Natural killer cell (primary cell): Measurements from ENCODE around the gene GYG2. TPM values are rescaled to one million over a fixed set of nuclear protein-coding genes. Genes with fewer than 3 reads are reported as not detected.

Experiments used
- ATAC-seq, 3 donors: fragments of 150-1000 bp in 2 of 3; fragments of 200-7000 bp in 1 of 3; cut with Tn5 transposase; 1 replicate in 1 of 3; 2 replicates in 2 of 3; pipeline ENCODE4 v1.10.0; 2021; ENCODE audit warnings: mild to moderate bottlenecking in 2 of 3, moderate library complexity in 2 of 3
- DNase-seq, 2 donors: peaks; one replicate each; pipeline versions ENCODE4 v3.0.0 to v3.0.0-alpha.2; 2013 to 2021; ENCODE audit warnings: mixed read lengths in 1 of 2
- H3K27ac ChIP-seq: one replicate; pipeline ENCODE4 v1.5.1; 2013; ENCODE audit warnings: mild to moderate bottlenecking, low read length
- H3K27me3 ChIP-seq: one replicate; pipeline ENCODE4 v1.6.1; 2013; ENCODE audit warnings: low read length; ENCODE audit not compliant: control insufficient read depth, insufficient read depth
- H3K36me3 ChIP-seq: one replicate; pipeline ENCODE4 v1.6.1; 2013; ENCODE audit warnings: low read length; ENCODE audit not compliant: control insufficient read depth, insufficient read depth
- H3K4me1 ChIP-seq: one replicate; pipeline ENCODE4 v1.6.1; 2013; ENCODE audit warnings: low read length; ENCODE audit not compliant: control insufficient read depth, insufficient read depth
- H3K4me3 ChIP-seq: one replicate; pipeline ENCODE4 v1.5.1; 2013; ENCODE audit warnings: low read length
- H3K9me3 ChIP-seq: one replicate; pipeline ENCODE4 v1.6.1; 2013; ENCODE audit warnings: low read length; ENCODE audit not compliant: control insufficient read depth, insufficient read depth
- H3K27ac Mint-ChIP-seq, 2 donors: one replicate each; pipeline ENCODE4 v1.8.0; 2022; ENCODE audit warnings: mild to moderate bottlenecking in 2 of 2, mixed read lengths in 2 of 2, moderate library complexity in 1 of 2
- H3K27me3 Mint-ChIP-seq, 2 donors: one replicate each; pipeline ENCODE4 v1.8.0; 2022; ENCODE audit warnings: low read depth in 2 of 2, mixed read lengths in 2 of 2
- H3K36me3 Mint-ChIP-seq: one replicate; pipeline ENCODE4 v1.8.0; 2022; ENCODE audit warnings: mixed read lengths
- H3K4me1 Mint-ChIP-seq, 2 donors: one replicate each; pipeline ENCODE4 v1.8.0; 2022; ENCODE audit warnings: mixed read lengths in 2 of 2
- H3K4me3 Mint-ChIP-seq: one replicate; pipeline ENCODE4 v1.8.0; 2022; ENCODE audit warnings: mild to moderate bottlenecking, moderate library complexity, mixed read lengths
- H3K9me3 Mint-ChIP-seq, 2 donors: one replicate each; pipeline ENCODE4 v1.8.0; 2022; ENCODE audit warnings: mixed read lengths in 2 of 2
- CTCF ChIP-seq: fragments of 200-600 bp; IDR thresholded peaks from one replicate; pipeline ENCODE4 v1.8.0; 2022; ENCODE audit warnings: antibody characterized with exemption
- WGBS: methylation state at CpG from one replicate; pipeline ENCODE4 v1.1.7; 2013; ENCODE audit warnings: missing lambda C conversion rate; ENCODE audit not compliant: insufficient coverage; 5-methylcytosine and 5-hydroxymethylcytosine counted together
- intact Hi-C: fragments of 100-400 bp; cut with micrococcal nuclease; formaldehyde crosslinking; loops from one replicate; pipeline ENCODE4 v1.14.2; 2022
- total RNA-seq, 4 donors: library from RNA; stranded (reverse); fragments of 120-200 nt in 1 of 4; gene quantifications; one replicate each; pipeline versions ENCODE4 v1.2.3 to v1.2.4, GENCODE V29; 2013 to 2022

The GYG2 gene
- total RNA-seq, 3 donors from 2014 or later (not counting 1 experiment from before 2014, with no cell fraction given): not detected

GRCh38 chrX:2901367-2902036, 72.8 kb downstream of the GYG2 start:
- peak overlapping the region; percentile 12 to 27 for H3K27ac Mint-ChIP-seq
- H3K36me3 Mint-ChIP-seq: no peaks in the 10 kb centered on the region
- TF ChIP-seq CTCF: no peak
- no peak for DNase-seq
- H3K27me3 Mint-ChIP-seq: no peaks in the 10 kb centered on the region
- Histone ChIP-seq H3K4me3 (no peak overlapping the region), H3K9me3 (peaks cover 9% of the 10 kb centered on the region), H3K27me3 (no peaks in the 10 kb centered on the region), H3K27ac (no peak overlapping the region), H3K36me3 (no peaks in the 10 kb centered on the region), H3K4me1 (peaks cover 23% of the 10 kb centered on the region)
- H3K4me1 Mint-ChIP-seq: peaks cover 22 to 28% of the 10 kb centered on the region in 2 donors
- H3K4me3 Mint-ChIP-seq: no peak overlapping the region
- intact Hi-C loops: no loop called here
- no peak for ATAC-seq
- WGBS: 97% methylated on average over 9 of the region's 9 CpGs
- H3K9me3 Mint-ChIP-seq: peaks cover 0 to 2% of the 10 kb centered on the region in 2 donors

- Mint-ChIP-seq H3K9me3 (peaks cover 0 to 2% of the 10 kb centered on the region in 2 donors), H3K27me3 (no peaks in the 10 kb centered on the region), H3K4me3 (no peak overlapping the region), H3K4me1 (peaks cover 14 to 16% of the 10 kb centered on the region in 2 donors), H3K36me3 (no peaks in the 10 kb centered on the region), H3K27ac (no peak overlapping the region)
- DNase-seq (no peak), ATAC-seq (no peak)
- H3K4me1 ChIP-seq: peaks cover 10% of the 10 kb centered on the region
- no peaks in the 10 kb centered on the region for H3K27me3 ChIP-seq
- H3K9me3 ChIP-seq: peaks cover 9% of the 10 kb centered on the region
- H3K36me3 ChIP-seq: no peaks in the 10 kb centered on the region
- H3K4me3 ChIP-seq: no peak overlapping the region
- intact Hi-C loops: no loop called here
- no peak overlapping the region for H3K27ac ChIP-seq
- no CpG with 5 or more reads among the region's 1 CpG for WGBS
- TF ChIP-seq CTCF: no peak
Observed at GRCh38 chrX:2902841-2903240, 74.1 kb downstream of the GYG2 start.

GRCh38 chrX:2903366-2903765, 74.6 kb downstream of the GYG2 start:
- H3K9me3 ChIP-seq: peaks cover 9% of the 10 kb centered on the region
- Mint-ChIP-seq H3K9me3 (peaks cover 0 to 2% of the 10 kb centered on the region in 2 donors), H3K4me1 (peaks cover 9 to 10% of the 10 kb centered on the region in 2 donors), H3K27ac (no peak overlapping the region), H3K4me3 (no peak overlapping the region), H3K27me3 (no peaks in the 10 kb centered on the region), H3K36me3 (no peaks in the 10 kb centered on the region)
- no peak overlapping the region for H3K27ac ChIP-seq
- H3K4me1 ChIP-seq: peaks cover 4% of the 10 kb centered on the region
- peak in 1 of 3 donors; percentile 31 for ATAC-seq
- no peaks in the 10 kb centered on the region for H3K27me3 ChIP-seq
- no CpG with 5 or more reads among the region's 2 CpGs for WGBS
- intact Hi-C loops: no loop called here
- no peak for DNase-seq
- TF ChIP-seq CTCF: no peak
- no peak overlapping the region for H3K4me3 ChIP-seq
- H3K36me3 ChIP-seq: no peaks in the 10 kb centered on the region

- H3K27me3 ChIP-seq: no peaks in the 10 kb centered on the region
Observed at GRCh38 chrX:2907295-2907694, 78.6 kb downstream of the GYG2 start.

More at GRCh38 chrX:2907295-2907694, 78.6 kb downstream of the GYG2 start:
- Mint-ChIP-seq H3K9me3 (peaks cover 0 to 2% of the 10 kb centered on the region in 2 donors), H3K4me1 (peaks cover 5 to 6% of the 10 kb centered on the region in 2 donors), H3K27ac (no peak overlapping the region), H3K27me3 (no peaks in the 10 kb centered on the region), H3K4me3 (no peak overlapping the region), H3K36me3 (no peaks in the 10 kb centered on the region)
- DNase-seq: no peak
- peaks cover 9% of the 10 kb centered on the region for H3K9me3 ChIP-seq
- peaks cover 2% of the 10 kb centered on the region for H3K4me1 ChIP-seq
- no peak for ATAC-seq
- intact Hi-C loops: no loop called here
- H3K27ac ChIP-seq: no peak overlapping the region
- H3K36me3 ChIP-seq: no peaks in the 10 kb centered on the region
- TF ChIP-seq CTCF: no peak
- no peak overlapping the region for H3K4me3 ChIP-seq
- WGBS: 97% methylated on average over 27 of the region's 27 CpGs
